Fibroblast of villous mesenchyme (primary cell): ENCODE data around the gene ARID1B. TPM values are rescaled to one million over a fixed set of nuclear protein-coding genes. Genes with fewer than 3 reads are reported as not detected.

ENCODE experiments used
- DNase-seq: peaks from one replicate; pipeline ENCODE4 v3.0.0-alpha.2; 2010; ENCODE audit warnings: low read depth
- H3K4me3 ChIP-seq: 2 replicates; pipeline ENCODE4 v1.5.1; 2011; ENCODE audit warnings: low read depth, mild to moderate bottlenecking, low read length
- CTCF ChIP-seq: IDR thresholded peaks from 2 replicates; pipeline ENCODE4 v1.5.1; 2012; ENCODE audit warnings: low read depth, mild to moderate bottlenecking, low read length; ENCODE audit not compliant: insufficient read depth
- total RNA-seq: library from RNA; depleted of rRNA; stranded (reverse); fragments of >200 nt; gene quantifications from 2 replicates; pipeline ENCODE4 v1.2.3, GENCODE V29; 2012

ARID1B gene
- total RNA-seq, 1 donor: 41.0 TPM

DNA sequence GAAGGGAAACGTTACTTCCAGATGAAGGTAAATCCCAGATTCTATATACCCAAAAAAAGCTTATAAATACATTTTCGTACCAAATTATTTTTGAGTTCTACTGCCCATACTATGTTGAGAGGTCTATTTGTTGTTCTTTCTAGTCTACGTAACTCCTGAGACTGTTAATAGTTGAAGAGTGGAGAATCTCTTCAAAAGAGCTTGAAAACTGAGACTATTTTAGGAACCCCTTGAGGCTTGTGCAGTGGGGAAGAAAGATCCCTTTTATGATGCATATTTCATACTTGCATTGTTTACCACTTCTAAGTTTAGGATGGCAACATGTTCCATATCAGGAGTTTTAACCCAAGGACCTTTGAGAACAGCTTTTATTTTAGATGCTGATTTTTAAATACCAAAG, 301.1 kb downstream of the ARID1B start:
- H3K4me3 ChIP-seq: no peak overlapping the region
- no peak for DNase-seq
- no peak for TF ChIP-seq CTCF

DNA sequence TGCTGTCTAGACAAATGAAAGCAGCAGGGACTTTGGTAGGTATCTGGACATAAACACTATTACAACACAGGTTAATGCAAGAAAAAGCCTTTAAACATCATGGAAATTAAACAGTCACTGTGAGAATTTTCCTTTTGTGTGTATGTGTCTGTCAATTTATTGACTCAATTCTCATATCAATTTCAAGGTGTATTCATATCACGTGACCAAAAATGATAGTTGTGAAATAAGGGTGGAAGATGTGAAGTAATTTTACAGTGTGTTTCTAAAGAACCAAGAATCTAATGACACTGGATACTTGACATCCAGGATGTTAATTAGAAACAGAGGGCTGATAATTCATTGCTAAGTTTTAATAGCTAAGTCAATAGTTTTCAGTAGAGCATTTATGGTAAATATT, 302.1 kb downstream of the ARID1B start:
- TF ChIP-seq CTCF: no peak
- DNase-seq: no peak
- no peak overlapping the region for H3K4me3 ChIP-seq

GRCh38 chr6:157079771-157080170, 302.6 kb downstream of the ARID1B start:
- no peak for DNase-seq
- no peak for TF ChIP-seq CTCF

GRCh38 chr6:157080986-157081391, 303.8 kb downstream of the ARID1B start:
- DNase-seq: no peak
- TF ChIP-seq CTCF: no peak
- no peak overlapping the region for H3K4me3 ChIP-seq

More at GRCh38 chr6:157079771-157080170, 302.6 kb downstream of the ARID1B start:
- H3K4me3 ChIP-seq: no peak overlapping the region

- no peak overlapping the region for H3K4me3 ChIP-seq
- no peak for TF ChIP-seq CTCF
- DNase-seq: no peak
Measured at GRCh38 chr6:157083343-157083742, 306.2 kb downstream of the ARID1B start.

DNA sequence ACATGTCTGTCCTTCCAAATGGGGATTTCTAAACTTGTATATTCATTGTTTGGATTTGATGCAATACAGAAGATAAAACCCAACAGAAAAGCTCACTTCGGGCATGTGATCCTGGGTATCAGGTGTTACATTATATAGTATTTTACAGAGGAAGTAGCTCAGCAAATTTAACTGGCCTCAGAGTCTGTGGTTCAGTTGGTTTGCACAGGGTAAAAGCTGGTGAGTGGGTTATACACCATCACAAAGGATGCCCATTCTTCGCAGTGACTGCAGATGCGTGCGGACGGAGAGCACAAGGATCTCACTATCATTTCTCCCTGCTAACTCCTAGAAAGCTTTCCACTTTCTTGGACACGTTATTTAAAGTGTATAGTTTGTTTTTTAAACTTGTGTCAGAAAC, 309.5 kb downstream of the ARID1B start:
- H3K4me3 ChIP-seq: no peak overlapping the region
- TF ChIP-seq CTCF: no peak
- no peak for DNase-seq

DNA sequence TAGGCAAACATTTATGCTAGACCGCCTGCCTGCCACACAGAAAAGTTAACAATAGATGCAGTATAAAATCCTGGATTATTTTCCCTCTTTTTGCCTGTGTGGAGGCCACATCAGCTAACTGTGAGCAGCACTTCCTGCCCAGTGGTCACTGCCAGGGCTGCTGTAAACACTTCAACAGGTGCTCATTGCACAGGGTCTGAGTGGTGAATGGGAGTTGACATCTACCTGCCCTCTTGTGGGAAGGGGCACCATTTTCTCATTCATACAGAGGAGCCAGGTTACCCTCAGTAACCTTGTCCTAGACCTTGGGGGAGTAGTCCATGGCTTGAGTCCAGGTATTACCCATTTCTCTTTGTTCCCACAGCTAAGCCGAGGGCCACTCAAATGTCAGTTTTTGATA, 310.8 kb downstream of the ARID1B start:
- no peak for TF ChIP-seq CTCF
- no peak for DNase-seq
- no peak overlapping the region for H3K4me3 ChIP-seq
